Measurements from ENCODE around the gene SLC7A9.

Gene SLC7A9

DNA sequence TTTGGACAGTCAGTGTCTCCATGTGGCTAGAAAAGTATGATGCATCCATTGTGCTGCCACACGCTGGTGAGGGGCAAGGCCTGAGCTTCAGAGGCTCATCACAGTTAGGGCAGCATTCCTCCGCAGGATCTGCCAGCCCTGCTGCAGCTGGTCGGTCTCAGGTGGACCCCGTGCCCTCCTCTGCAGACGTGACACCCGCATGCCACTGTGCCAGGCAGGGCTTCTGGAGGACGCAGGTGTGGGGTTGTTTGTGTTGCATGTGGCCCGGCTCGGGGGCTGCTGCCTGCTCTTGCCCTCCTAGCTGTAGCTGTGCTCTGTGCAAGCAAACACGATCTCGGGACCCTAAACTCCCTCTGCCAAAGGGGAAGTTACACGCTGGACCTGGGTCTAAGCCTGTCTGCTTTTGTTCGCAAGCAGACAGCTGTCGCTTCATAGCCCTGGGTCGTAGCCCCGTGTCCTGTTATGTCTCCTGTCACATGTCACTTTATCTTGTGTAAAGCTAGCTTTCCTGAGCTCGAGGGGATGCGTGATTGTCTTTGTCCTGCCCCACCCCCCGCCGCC lies 45.3 kb downstream of the SLC7A9 start:
- DNase-seq (no peak), ATAC-seq (replicated peaks) (no peak)
- Mint-ChIP-seq H3K4me1 (ENCODE audit: low read depth in 2 of 2) (peaks cover 6 to 8% of the 10 kb centered on the region in 2 donors), H3K9me3 (no peaks in the 10 kb centered on the region), H3K36me3 (ENCODE audit: insufficient read depth) (peaks cover 3% of the 10 kb centered on the region), H3K27me3 (peaks cover 12 to 47% of the 10 kb centered on the region in 2 donors), H3K27ac (no peak overlapping the region), H3K4me3 (no peak overlapping the region)

DNA sequence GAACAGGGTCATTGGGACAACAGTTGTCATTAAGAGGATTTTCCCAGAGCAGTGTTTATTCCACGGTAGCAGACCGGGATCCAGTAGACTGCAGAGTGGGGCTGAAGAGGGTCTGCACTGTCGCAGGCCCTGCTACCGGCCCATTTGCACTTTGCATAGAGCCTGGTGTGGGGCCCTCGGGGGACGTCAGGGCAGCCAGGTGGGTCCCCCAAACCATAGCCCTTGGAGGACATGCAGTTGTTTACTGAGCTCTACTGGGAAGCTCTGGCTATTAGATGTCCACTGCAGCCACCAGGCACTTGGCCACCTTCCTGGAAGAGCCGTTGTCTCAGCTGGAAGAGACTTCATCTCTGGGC lies 45.8 kb downstream of the SLC7A9 start:
- no peak overlapping the region for H3K27ac Mint-ChIP-seq
- peaks cover 3% of the 10 kb centered on the region for H3K36me3 Mint-ChIP-seq (ENCODE audit: insufficient read depth)
- peaks cover 6 to 8% of the 10 kb centered on the region in 2 donors for H3K4me1 Mint-ChIP-seq (ENCODE audit: low read depth in 2 of 2)
- H3K27me3 Mint-ChIP-seq: peaks cover 12 to 51% of the 10 kb centered on the region in 2 donors
- H3K9me3 Mint-ChIP-seq: no peaks in the 10 kb centered on the region
- DNase-seq (no peak), ATAC-seq (replicated peaks) (no peak)
- H3K4me3 Mint-ChIP-seq: no peak overlapping the region

DNA sequence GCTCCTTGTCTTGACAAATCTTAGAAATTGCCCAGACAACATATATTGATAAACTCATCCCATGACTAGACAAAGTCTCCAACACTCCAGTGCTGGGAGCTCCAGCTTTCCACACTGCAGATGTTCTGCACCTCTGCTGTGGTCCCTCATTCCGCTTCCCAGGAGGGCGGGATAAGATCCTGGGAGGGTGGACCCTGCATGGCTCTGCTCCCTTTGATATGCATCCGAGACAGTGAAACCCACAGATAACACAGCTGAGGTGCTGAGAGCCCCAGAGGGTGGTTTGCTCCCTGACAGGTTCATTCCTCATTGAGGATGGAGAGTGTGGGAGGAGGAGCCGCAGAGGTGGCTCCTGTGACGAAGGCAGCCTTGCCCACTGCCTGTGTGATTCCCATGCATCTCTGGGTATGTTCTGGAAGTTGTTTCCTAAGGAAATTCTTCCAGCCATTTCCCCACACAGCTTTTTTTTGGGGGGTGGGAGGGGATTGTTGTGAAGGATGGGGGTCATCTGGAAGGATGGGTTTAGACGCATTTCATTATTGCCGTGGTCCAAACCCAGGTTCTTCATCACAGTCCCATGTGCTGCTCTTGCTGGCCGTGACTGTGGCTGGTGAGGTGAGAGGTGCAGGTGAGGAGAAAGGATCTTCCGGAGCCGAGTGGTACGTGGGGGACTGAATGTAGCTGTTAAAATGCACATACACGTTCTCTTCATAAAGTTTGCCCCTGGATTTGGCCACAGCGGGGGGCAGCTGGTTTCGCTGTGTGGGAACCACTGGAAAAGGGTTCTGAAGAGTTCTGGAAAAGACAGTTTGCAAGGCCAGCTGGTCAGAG lies 46.4 kb downstream of the SLC7A9 start:
- Mint-ChIP-seq H3K27ac (no peak overlapping the region), H3K4me3 (no peak overlapping the region), H3K27me3 (peaks cover 12 to 57% of the 10 kb centered on the region in 2 donors), H3K9me3 (no peaks in the 10 kb centered on the region), H3K36me3 (ENCODE audit: insufficient read depth) (peaks cover 3% of the 10 kb centered on the region), H3K4me1 (ENCODE audit: low read depth in 2 of 2) (peaks cover 6 to 8% of the 10 kb centered on the region in 2 donors)
- no peak for DNase-seq
- ATAC-seq (replicated peaks): no peak

DNA sequence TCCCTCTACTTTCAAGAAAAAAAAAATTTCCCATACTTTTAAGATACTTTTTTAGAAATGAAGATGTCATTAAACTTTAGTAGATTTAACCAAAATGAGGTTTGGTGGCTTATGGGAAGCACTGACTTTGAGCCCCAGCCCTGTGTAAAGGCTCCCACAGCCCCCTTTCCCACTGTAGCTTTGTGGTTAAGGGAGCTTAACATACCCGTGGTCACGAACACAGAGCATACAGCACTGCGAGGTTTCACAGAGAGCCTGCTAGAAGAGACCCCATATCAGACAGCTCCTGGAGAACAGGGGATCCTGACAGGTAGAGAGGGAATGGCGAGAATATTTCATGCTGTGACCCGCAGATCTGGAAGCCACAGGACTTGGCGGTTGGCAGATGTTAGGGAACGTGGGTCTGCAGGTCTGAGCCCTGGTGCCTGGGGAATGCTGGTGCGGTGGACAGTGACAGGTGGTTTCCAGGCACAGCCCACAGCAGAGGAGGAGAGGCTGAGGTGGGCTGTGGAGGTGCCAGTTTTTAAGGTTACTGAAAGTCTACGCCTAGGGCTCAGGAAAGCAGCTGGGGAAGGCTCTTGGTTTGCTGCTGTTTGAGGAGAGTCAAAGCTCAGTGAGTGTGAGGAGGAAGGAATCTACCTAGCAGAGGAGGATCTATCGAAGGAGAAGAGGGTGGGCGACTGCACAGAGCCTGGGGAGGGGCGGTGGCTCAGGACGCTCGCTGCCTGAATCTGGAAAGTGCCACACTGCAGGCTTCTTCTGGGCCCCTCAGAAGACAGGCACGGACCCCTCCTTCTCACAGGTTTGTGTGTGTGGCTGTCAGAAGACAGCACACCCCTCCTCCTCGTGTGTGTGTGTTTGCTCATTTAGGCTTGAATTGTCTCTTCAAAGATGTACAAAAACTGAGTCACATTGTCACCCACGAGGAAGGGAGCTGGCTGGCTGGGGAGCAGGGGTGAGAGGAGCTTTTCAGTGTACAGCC lies 49.9 kb downstream of the SLC7A9 start:
- ATAC-seq (replicated peaks): no peak
- no peak overlapping the region for H3K4me3 Mint-ChIP-seq
- no peak for DNase-seq
- no peaks in the 10 kb centered on the region for H3K36me3 Mint-ChIP-seq (ENCODE audit: insufficient read depth)
- peaks cover 13 to 71% of the 10 kb centered on the region in 2 donors for H3K27me3 Mint-ChIP-seq
- peak overlapping the region; percentile 8 to 14 for H3K27ac Mint-ChIP-seq
- H3K4me1 Mint-ChIP-seq (ENCODE audit: low read depth in 2 of 2): peaks cover 6 to 8% of the 10 kb centered on the region in 2 donors
- H3K9me3 Mint-ChIP-seq: no peaks in the 10 kb centered on the region

DNA sequence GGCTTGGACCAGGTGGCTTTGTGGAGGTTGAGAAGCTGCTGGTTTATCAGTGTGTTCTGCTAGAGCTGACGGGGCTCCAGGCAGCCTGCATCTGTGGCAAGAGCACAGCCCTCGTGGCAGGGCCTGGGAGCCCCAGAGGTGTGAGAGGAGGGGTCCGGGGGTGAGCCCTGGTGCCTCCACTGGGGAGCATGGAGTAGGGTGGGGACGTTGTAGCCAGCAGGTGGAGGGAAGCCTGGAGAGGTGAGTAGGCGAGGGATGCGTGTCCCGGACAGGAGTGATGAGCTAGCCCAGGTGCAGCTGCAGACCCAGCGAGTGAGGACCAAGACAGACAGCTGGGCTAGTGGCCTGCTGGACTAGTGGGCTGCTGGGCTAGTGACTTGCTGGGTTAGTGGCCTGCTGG lies 51.0 kb downstream of the SLC7A9 start:
- no peaks in the 10 kb centered on the region for H3K9me3 Mint-ChIP-seq
- DNase-seq: no peak
- peak overlapping the region; percentile 49 to 68 for H3K27ac Mint-ChIP-seq
- H3K36me3 Mint-ChIP-seq (ENCODE audit: insufficient read depth): no peaks in the 10 kb centered on the region
- H3K4me1 Mint-ChIP-seq (ENCODE audit: low read depth in 2 of 2): peaks cover 6 to 8% of the 10 kb centered on the region in 2 donors
- no peak for ATAC-seq (replicated peaks)
- peaks cover 13 to 61% of the 10 kb centered on the region in 2 donors for H3K27me3 Mint-ChIP-seq
- no peak overlapping the region for H3K4me3 Mint-ChIP-seq

DNA sequence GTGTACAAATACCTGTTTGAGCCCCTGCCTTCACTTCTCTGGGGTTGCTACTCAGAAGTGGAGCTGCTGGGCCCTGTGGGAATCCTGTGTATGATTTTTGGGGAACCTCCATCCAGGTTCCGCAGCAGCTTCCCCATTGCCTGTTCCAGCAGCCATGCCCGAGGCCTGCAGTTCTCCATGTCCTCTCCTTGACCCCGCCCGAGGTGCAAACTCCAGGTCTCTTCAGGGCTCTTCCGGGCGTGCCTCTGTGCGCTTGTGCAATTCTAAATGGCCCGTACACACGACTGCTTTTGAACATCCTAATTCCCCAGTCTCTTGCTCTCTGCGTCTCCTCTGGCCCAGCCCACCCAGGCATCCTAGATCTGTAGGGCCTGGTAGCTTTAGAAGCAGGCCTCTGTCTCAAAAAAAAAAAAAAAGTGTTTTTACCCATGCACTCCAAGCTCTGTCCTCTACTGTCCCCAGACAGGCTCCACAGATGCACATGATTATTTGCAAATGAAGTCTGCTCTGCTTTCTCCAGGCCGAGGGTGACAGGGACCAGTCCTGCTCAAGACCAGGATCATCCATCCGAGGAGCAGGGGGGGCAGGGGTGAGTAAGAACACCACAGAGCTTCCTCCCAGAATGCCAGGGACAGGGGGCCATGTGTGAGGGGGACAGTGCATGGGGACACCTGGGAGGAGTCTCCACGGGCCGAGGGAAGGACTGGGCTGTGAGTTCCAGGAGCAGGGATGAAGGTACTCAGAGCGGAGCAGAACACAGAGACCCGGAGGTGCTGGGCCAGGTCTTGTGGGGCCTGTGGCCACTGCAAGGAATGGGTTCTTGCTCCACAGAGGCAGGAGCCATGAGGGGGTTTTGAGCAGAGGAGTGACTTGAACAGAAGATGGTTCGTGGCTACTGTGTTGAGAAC lies 51.7 kb downstream of the SLC7A9 start:
- H3K4me3 Mint-ChIP-seq: no peak overlapping the region
- DNase-seq: no peak
- H3K9me3 Mint-ChIP-seq: no peaks in the 10 kb centered on the region
- peaks cover 2% of the 10 kb centered on the region for H3K36me3 Mint-ChIP-seq (ENCODE audit: insufficient read depth)
- peaks cover 6 to 8% of the 10 kb centered on the region in 2 donors for H3K4me1 Mint-ChIP-seq (ENCODE audit: low read depth in 2 of 2)
- H3K27ac Mint-ChIP-seq: no peak overlapping the region
- ATAC-seq (replicated peaks): no peak
- H3K27me3 Mint-ChIP-seq: peaks cover 13 to 54% of the 10 kb centered on the region in 2 donors

DNA sequence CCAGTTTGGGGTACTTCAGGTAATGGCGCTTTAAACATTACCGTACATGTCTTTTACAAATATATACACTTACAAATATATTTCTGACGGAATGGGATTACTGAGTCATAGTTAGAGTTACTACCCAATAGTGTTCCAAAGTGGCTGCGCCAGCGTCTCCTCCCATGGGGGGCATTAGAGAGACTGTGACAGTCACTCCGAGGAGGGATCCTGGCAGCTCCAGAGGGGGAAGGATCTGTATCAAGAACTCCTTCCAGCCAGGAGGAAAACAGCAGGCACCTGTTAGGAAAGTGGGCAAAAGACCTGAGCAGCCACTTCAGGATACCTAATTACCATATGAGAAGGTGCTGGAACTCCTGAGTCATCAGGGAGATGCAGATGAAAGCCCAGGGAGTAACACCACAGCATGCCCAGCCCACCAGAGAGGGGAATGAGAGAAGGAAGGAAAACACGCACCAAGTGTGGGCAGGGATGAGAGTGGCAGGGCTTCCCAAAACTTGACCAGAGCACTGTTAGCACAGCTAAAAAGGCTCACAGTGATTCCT lies 52.9 kb downstream of the SLC7A9 start:
- H3K9me3 Mint-ChIP-seq: no peaks in the 10 kb centered on the region

DNA sequence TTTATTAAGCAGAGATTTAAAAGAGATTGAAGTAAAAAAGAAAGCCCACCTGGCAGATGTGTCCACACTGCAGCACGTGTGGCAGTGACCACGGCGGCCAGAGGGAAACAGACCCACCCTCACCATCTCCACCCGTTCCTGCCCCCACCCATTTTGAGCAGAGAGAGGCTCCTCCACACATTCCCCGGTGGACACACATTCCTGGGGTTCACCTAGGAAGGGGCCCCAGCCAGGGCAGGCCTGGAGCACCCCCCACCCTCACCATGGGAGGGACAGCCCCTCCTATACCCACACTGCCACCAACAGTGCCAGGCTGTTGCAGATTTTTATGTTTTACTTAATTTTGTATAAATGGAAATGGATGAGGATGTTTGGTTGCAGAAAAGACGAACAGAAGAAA lies 54.9 kb downstream of the SLC7A9 start:
- H3K4me1 Mint-ChIP-seq (ENCODE audit: low read depth in 2 of 2): peaks cover 3% of the 10 kb centered on the region in 2 donors
- no peaks in the 10 kb centered on the region for H3K9me3 Mint-ChIP-seq
- peaks cover 5% of the 10 kb centered on the region for H3K36me3 Mint-ChIP-seq (ENCODE audit: insufficient read depth)
- ATAC-seq (replicated peaks) (no peak), DNase-seq (no peak)
- no peak overlapping the region for H3K27ac Mint-ChIP-seq
- peaks cover 16 to 46% of the 10 kb centered on the region in 2 donors for H3K27me3 Mint-ChIP-seq
- no peak overlapping the region for H3K4me3 Mint-ChIP-seq

More for the DNA sequence above, 52.9 kb downstream of the SLC7A9 start:
- Mint-ChIP-seq H3K27ac (no peak overlapping the region), H3K4me1 (ENCODE audit: low read depth in 2 of 2) (peaks cover 6 to 8% of the 10 kb centered on the region in 2 donors), H3K36me3 (ENCODE audit: insufficient read depth) (peaks cover 5% of the 10 kb centered on the region), H3K4me3 (no peak overlapping the region), H3K27me3 (peaks cover 17 to 48% of the 10 kb centered on the region in 2 donors)
- no peak for DNase-seq
- ATAC-seq (replicated peaks): no peak

DNA sequence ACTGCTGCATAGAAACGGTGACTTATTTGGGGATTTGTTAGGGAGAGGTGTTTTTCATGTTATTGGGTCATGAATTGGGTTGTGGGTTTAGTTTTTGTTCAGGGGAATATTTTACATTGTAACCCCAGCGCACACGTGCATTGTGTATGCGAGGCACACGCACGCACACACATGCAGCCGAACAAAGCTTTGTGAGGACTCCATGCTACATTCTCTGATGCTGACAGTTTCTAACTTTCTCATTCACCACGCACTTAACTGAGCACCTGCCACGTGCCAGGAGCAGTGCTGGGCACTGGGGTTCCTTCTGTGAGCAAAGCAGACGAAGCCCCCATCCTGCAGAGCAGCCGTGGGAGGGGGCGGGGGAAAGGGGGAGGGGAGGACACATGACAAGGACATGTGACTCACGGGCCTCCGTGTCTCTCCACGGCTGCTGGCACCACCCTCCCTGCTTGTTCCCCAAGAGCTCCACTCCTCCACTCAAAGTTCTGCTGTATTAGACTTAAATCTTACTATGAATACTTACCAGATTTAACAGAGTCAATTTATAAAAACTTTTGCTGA lies 55.6 kb downstream of the SLC7A9 start:
- H3K27me3 Mint-ChIP-seq: peaks cover 13 to 47% of the 10 kb centered on the region in 2 donors
- H3K4me3 Mint-ChIP-seq: no peak overlapping the region

DNA sequence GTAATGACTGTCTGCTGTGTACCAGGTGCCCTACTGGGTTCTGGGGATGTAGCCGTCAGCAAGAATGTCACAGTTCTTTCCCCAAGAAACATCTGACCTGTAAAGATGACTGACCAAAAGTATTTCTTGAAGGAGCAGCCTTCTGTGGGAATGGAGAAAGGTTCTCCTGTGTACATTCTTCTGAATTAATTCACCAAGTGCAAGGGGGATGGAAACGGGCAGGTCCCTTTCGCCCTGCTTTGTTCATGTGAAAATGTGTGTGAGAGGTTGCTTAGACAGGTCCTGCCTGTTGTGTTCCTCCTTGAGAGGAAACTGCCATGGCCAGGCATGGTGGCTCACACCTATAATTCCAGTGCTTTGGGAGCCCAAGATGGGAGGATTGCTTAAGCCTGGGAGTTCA lies 57.0 kb downstream of the SLC7A9 start:
- peaks cover 5% of the 10 kb centered on the region for H3K36me3 Mint-ChIP-seq (ENCODE audit: insufficient read depth)
- H3K9me3 Mint-ChIP-seq: no peaks in the 10 kb centered on the region
- ATAC-seq (replicated peaks) (no peak), DNase-seq (no peak)
- H3K27me3 Mint-ChIP-seq: peaks cover 8 to 34% of the 10 kb centered on the region in 2 donors
- H3K4me3 Mint-ChIP-seq: no peak overlapping the region
- H3K27ac Mint-ChIP-seq: no peak overlapping the region
- peaks cover 3 to 7% of the 10 kb centered on the region in 2 donors for H3K4me1 Mint-ChIP-seq (ENCODE audit: low read depth in 2 of 2)

More for the DNA sequence above, 55.6 kb downstream of the SLC7A9 start:
- no peak for ATAC-seq (replicated peaks)
- Mint-ChIP-seq H3K36me3 (ENCODE audit: insufficient read depth) (peaks cover 5% of the 10 kb centered on the region), H3K4me1 (ENCODE audit: low read depth in 2 of 2) (peaks cover 3 to 5% of the 10 kb centered on the region in 2 donors), H3K9me3 (no peaks in the 10 kb centered on the region), H3K27ac (no peak overlapping the region)
- no peak for DNase-seq

DNA sequence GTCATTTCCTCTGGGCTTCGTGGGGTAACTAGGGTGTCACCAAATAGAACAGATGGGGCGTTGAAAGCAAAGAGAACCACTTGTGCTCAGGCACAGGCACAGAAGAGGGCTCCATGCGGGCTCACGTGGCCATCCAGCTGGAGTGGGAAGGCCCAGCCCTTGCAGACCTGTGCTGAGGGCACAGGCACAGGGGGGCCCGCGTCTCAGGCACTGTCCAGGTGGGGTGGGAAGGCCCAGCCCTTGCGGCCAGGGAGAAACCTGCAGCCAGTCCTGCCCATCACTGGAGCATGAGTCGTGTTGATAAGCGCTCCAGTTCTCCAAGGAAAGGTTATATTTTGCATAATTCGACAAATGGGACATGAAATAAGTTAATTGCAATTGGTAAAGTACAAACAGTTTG lies 57.5 kb downstream of the SLC7A9 start:
- ATAC-seq (replicated peaks): no peak
- Mint-ChIP-seq H3K4me1 (ENCODE audit: low read depth in 2 of 2) (peaks cover 3 to 7% of the 10 kb centered on the region in 2 donors), H3K36me3 (ENCODE audit: insufficient read depth) (peaks cover 5% of the 10 kb centered on the region), H3K27me3 (peaks cover 7 to 28% of the 10 kb centered on the region in 2 donors), H3K27ac (peak overlapping the region in 1 of 2 donors; percentile 24), H3K9me3 (no peaks in the 10 kb centered on the region), H3K4me3 (no peak overlapping the region)
- no peak for DNase-seq

DNA sequence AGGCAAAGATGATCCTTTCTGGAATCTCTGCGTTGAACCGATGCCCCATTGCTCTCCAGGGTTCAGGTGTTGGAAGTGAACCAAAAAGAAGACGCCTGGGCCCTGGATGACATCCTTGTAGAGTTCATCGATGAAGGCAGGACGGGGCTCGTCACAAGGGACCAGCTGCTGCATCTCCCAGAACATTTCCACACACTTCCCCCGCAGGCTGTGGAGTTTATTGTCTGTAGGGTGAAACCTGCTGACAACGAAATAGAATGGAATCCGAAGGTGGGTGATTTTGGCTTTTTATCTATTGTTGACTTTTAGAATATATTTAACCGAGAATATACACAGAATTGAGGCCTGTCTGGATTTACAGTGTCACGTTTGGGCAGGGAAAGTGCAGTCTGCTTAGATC lies 58.4 kb downstream of the SLC7A9 start:
- peaks cover 5% of the 10 kb centered on the region for H3K36me3 Mint-ChIP-seq (ENCODE audit: insufficient read depth)
- H3K27ac Mint-ChIP-seq: no peak overlapping the region

More for the DNA sequence above, 58.4 kb downstream of the SLC7A9 start:
- Mint-ChIP-seq H3K9me3 (no peaks in the 10 kb centered on the region), H3K4me3 (no peak overlapping the region), H3K4me1 (ENCODE audit: low read depth in 2 of 2) (peaks cover 3 to 7% of the 10 kb centered on the region in 2 donors), H3K27me3 (peaks cover 7 to 19% of the 10 kb centered on the region in 2 donors)
- ATAC-seq (replicated peaks) (no peak), DNase-seq (no peak)

Data from effector memory CD8-positive, alpha-beta T cell (primary cell).